Stimulated activated CD4-positive, alpha-beta T cell treated with anti-CD3 and anti-CD28 coated beads, Interleukin-2, amount 100 ng/mL, for 48 hours (primary cell): ENCODE measurements around the gene PLCB4.
"Not testable (repeated sequence)": the region's sequence is repeated elsewhere in the genome, so short reads cannot be mapped to it uniquely, and the experiment has no call there.

Experiments
- DNase-seq, 2 donors: peaks; one replicate each; pipeline ENCODE4 v3.0.0-alpha.2; 2020

Gene PLCB4

DNA sequence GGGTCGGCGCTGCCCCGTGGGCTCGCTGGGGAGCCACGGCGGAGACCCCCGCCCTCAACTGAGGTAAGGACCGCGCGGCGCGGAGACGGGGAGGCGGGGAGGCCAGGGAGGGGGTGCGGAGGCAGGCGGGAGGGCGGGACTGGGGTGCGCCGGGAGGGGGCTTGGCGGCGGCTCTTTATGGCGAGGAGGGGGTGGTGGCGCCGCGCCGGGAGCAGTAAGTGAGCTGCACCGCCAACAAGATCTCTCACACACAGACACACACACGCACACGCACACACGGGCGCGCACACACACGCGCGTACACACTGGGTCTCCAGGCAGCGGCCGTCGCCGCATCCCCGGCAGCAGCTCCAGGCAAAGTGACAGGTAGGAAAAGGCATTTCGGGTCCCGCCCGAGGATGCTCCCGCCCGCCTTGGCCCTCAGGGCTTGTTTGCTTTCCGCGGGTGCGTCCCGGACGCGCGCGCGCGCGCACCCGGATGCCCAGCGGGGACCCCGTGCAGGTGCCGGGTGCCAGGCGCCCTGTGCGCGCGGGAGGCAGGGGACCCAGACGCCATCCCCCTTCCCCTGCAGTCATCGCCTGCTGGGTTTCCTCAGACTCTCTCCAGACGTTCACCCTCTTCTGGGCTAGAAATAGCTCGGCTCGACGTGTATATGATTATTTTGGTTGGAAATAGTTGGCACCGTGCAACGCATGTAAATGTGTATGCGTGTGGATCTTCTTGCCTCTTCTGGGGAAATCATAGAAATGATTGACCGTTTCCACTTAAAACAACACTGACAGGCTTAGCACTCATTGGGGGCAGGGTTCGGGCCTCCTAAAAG is at the start of gene PLCB4:
PLCB4 (plus strand) TSS at position 247 of the 823 bp plus-strand sequence. CDS start 238,728 bp downstream, outside the sequence.
- DNase-seq, result no peak

DNA sequence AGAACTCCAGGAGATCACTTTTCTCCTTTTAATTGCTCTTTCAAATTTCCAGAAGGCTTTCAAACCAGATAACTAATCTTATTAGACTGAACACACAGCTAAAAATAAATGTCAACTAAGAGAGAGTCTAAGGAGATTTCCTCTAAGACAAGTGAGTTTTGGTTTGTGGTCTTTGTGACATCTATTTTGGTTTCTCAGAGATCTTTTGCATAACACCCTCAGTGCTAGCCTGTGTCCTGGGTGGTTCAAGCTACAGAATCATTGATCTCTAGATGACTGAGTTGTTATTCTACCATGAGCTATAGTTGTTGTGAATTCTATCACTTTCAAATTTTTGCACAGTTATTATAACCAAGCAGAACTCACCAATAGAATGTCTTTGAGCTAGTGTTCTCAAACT is 49.1 kb upstream of the PLCB4 start:
- DNase-seq, result no peak

GRCh38 chr20:9021216-9021615 is 47.7 kb upstream of the PLCB4 start:
- no peak for DNase-seq

- no peak for DNase-seq
Observed at GRCh38 chr20:9021699-9022098, 47.2 kb upstream of the PLCB4 start.

DNA sequence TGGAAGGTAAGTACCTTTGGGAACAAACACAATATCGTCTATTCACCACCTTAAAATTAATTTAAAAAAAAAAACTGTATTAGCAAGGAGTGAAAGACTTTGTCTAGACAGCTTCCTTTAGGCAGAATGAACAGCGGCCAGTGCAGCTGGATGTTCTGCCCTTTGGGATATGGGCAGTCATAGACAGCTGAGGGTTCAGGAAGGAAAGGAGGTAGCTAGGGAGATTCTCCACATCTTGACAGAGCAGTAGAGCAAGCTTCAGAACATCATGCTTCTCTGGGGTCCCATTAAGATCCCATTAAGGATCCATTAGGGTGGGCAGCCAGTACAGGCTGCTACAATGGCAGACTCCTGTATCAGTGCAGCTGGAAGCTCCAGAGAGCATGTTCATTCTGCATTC is 46.5 kb upstream of the PLCB4 start:
- no peak for DNase-seq

DNA sequence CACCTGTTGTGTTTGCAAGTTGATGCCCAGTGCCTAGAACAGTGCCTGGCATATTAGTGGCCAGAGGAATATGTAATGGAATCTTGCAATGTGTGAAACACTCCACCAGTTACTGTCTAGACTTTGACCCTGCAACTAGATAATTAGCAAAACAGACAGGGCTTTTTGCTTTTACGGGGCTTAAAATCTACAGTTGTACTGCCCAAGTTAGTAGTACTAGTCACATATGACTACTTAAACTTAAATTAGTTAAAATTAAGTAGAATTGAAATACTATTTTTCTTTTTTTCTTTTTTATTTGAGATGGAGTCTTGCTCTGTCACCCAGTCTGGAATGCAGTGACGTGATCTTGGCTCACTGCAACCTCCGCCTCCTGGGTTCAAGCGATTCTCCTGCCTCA is 44.3 kb upstream of the PLCB4 start:
- DNase-seq, result no peak

GRCh38 chr20:9025011-9025410 is 43.9 kb upstream of the PLCB4 start:
- DNase-seq, result no peak

GRCh38 chr20:9025643-9026042 is 43.2 kb upstream of the PLCB4 start:
- no peak for DNase-seq

GRCh38 chr20:9027626-9028025 is 41.3 kb upstream of the PLCB4 start:
- DNase-seq, result no peak

GRCh38 chr20:9028419-9028818 is 40.5 kb upstream of the PLCB4 start:
- DNase-seq, result no peak

DNA sequence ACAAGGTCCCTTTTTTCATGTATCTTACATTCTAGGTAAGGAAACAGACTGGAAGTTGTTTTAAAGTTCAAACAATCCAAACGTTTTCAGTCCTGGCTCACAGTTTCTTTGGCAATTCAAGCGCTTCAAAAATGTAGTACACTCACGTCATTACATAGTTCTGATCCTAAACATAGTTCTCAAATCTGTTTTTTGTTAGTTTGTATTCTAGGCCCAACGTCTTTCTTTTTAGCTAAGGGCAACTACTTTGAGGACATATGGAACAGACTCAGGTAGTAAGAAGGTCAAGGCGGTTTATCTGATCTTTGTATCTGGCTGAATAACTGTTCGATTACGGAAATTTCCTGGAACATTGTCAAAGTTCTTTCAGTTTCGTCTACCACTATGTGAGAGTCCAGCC is 36.9 kb upstream of the PLCB4 start:
- DNase-seq, result no peak

DNA sequence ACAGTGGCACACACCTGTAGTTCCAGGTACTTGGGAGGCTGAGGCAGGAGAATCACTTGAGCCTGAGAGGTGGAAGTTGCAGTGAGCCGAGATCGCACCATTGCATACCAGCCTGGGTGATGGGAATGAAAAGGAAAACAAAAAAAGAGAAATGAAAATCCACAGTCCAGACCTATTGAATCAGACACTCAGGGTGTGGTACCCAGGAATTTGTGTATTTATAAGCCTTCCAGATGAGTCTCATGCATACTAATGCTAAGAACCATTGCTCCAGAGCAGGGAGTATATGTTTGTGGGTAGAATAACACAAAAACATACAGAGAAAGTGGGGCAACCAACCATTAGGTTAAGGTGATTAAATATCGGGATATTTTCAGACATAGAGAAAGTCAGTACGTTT is 36.1 kb upstream of the PLCB4 start:
- DNase-seq, result no peak

- DNase-seq, result no peak
Observed at GRCh38 chr20:9035126-9035525, 33.8 kb upstream of the PLCB4 start.

- DNase-seq, result no peak
Observed at GRCh38 chr20:9036593-9036992, 32.3 kb upstream of the PLCB4 start.

- DNase-seq, result no peak
Observed at GRCh38 chr20:9038791-9039535, 29.9 kb upstream of the PLCB4 start.

DNA sequence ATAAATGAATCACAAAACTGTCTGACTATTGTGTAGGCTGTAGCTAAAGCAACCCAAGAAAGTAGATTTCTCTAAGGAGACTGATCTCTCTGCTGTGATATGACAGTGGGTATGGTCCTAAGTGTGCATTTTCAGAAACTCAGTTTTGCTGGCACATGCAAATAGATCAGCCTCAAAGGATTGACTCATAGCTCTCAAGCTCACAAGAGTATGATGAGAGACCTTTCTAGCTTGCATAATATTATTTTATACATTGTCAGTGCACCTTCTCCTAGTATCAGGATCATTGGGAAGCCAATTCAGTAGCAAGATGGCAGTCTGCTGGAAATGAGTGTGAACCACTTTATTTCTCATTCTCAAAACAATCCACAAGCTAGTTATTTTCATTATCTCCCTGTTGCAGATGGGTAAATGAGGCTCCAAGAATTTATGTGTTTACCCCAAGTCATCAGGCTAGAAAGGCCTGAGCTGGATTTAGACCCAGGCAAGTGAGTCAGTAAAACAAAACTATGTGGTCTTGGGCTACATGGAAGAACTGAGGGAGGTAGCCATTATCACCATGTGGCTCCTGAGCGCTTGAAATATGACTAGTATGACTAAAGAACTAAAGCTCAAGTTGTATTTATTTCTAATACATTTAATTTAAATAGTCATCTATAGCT is 27.9 kb upstream of the PLCB4 start:
- no peak for DNase-seq

DNA sequence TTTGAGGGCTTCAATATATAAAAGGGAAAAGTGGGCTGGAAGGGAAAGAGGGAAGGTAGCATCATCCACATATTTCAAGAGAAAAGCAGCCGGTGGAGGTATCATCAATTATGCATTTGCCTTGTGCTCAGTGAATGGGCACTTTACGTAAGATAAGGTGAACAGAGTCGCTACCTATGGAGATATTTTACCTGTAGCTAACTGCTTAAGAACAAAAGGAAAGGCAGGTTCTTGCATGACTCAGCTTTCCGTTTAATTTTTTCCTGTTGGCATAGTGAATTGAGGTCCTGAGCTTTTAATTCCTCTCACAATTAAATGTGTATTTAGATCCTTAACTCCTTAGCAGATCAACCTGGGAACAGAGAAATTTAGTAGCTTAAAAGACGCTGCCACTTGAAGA is 25.5 kb upstream of the PLCB4 start:
- no peak for DNase-seq

DNA sequence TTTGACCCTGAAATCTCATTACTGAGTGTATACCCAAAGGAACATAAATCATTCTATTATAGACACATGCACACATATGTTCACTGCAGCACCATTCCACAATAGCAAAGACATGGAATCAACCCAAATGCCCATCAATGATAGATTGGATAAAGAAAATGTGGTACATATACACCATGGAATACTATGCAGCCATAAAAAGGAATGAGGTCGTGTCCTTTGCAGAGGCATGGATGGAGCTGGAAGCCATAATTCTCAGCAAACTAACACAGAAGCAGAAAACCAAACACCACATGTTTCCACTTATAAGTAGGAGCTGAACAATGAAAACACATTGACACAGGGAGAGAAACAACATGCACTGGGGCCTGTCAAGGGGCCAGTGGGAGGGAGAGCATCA is 21.0 kb upstream of the PLCB4 start:
- not testable (repeated sequence) for DNase-seq

DNA sequence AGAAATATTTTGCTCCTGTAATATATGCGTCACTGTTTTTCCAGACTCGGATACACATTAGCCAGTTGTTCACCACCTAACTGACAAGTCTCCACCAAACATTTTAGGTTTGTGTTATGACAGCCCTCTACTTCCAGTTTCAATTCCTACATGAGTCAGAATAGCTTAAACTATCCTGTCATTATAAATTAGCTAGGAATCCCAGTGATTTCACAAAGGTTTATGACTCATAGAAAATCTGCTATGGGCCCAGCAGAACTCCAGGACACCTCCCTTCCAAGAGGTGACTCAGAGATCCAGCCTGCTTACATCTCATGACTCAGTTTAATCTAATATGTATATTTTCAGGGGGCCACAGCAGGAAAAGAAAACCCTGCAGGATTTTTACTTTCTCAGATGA is 17.4 kb upstream of the PLCB4 start:
- no peak for DNase-seq

DNA sequence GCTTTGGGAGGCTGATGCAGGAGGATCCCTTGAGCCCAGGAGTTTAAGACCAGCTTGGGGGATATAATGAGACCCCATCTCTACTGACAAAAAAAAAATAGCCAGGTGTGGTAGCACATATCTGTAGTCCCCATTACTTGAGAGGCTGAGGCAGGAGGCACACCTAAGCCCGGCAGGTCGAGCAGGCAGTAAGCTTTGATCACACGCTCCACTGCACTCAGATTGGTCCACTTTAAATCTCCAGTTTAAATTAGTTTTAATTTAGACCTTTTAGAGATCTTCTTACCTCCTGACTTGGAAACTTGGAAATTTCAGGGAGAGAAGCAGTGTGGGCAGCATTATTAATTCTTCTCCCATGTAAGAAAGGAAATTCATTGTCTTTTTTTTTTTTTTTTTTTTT is 16.8 kb upstream of the PLCB4 start:
- no peak for DNase-seq

GRCh38 chr20:9053108-9053507 is 15.8 kb upstream of the PLCB4 start:
- no peak for DNase-seq

DNA sequence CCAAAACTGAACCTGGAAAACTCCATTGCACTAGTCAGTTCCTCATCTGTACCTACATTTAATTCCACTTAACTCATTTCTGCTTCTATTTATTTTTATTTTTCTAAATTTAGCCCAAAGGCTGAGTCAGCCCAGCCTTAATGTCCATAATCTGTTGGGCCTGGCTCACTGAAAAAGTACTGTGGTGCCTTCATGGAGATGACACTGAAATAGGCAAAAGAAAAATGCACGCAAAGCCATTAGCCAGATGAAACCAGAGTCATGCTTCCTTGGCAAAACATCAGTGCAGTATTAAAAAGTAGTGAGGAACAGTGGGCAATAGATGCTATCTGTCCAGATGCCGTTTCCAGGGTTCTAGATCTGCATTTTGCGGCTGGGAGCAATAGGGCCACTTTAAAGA is 14.7 kb upstream of the PLCB4 start:
- no peak for DNase-seq

GRCh38 chr20:9059931-9060330 is 9.0 kb upstream of the PLCB4 start:
- DNase-seq, result no peak

GRCh38 chr20:9061434-9061833 is 7.5 kb upstream of the PLCB4 start:
- DNase-seq, result no peak
